Breast epithelium (tissue), 3 donors: ENCODE data around the gene TMEM179.

Experiments
- CTCF ChIP-seq, 3 donors: fragments of 450-650 bp; IDR thresholded peaks; one replicate each; pipeline ENCODE4 v1.5.1; 2016 to 2017; ENCODE audit warnings: antibody characterized with exemption in 3 of 3, mild to moderate bottlenecking in 3 of 3, moderate library complexity in 3 of 3
- POLR2A ChIP-seq: fragments of 450-650 bp; IDR thresholded peaks from one replicate; pipeline ENCODE4 v1.6.1; 2016; ENCODE audit warnings: antibody characterized with exemption, mild to moderate bottlenecking, moderate library complexity
- POLR2AphosphoS5 ChIP-seq, 3 donors: sonication (generic); formaldehyde crosslinking; IDR thresholded peaks; one replicate each; pipeline ENCODE4 v1.6.1; 2017; ENCODE audit warnings: antibody characterized with exemption in 3 of 3

- TF ChIP-seq CTCF (IDR thresholded peaks at IDR 0.05) = no peak
- no peak for TF ChIP-seq POLR2A
- TF ChIP-seq POLR2AphosphoS5 (IDR thresholded peaks at IDR 0.05) = no peak
Measured at GRCh38 chr14:104545942-104546501, 58.5 kb downstream of the TMEM179 start.
